Measurements from ENCODE around the gene TMED4.

The TMED4 gene

DNA sequence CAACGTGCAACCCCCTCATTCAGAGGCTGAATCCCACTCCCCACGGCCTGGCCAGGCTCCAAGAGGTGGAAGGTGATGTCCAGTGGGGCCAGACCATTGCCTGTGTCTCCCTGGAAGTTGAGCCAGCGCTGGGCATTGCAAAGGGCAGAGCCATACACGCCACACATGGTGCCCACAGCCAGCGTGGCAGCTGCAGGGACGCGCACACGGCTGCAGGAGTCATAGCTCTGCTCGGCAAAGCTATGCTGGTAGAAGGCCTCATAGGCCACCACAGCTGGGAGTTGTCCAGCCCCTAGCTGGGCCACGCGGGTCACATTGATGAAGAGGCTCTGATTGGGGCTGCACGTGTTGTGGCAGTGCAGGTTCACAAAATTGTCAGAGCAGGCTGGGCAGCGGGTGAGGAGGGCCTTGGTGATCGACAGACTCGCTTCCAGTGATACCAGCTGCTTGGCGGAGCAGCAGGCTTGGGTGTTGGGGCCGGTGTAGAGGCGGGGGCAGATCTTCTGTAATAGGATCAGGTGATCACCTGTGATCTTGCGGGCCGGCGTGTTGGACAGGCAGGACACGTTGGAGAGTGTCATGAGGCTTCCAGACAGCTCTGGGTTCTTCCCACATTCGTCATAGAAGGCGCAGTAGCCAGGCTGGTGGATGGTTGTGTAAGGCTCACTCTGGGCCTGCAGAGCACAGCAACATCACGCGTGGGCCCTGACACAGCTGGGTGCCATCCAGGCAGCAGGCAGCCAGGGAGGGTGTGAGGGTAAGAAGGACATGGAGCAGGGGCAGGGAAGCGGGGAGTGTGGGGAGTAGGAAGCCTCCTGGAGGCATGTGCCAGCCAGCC is 42.1 kb downstream of the TMED4 start:
- DNase-seq = no peak

DNA sequence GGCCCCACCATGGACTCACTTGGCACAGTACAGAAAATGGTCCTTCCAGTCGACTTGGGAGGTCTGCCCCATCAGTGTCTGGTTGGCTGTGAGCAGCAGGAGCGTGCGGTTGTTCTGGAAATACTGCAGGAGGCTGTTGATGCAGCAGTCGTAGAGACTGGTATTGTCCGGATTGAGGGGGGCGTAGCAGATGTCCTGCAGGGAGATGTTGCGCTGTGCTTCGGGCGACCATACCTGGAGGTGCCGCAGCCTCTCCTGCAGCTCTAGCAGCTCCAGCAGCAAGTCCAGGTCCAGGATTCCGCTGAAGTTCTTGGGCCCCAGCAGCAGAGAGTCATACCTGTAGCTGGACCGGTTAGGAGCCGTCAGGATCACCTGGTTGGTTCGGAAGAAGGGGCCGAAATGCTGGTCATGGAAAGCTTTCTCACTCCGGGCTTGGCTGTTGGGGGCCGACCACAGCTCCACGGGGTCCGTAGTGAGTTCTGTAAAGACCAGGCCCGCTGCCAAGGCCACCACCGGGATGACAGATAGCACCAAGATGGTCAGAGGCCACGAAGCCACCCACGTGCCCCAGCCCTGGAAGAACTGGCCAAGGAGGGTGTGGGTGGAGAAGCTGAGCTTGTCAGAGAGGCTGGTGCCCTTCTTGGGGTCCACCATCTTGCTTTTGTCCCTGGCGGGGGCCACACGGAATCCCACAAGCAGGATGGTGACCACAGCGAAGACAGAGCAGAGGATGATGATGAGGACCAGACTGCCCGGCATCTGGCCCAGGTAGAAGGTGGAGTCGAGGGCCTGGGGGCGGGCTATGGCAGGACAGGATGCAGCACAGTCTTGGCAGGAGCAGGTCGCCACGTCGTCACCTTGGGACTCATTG is 43.0 kb downstream of the TMED4 start:
- DNase-seq = no peak

GRCh38 chr7:44538093-44538797 is 43.8 kb downstream of the TMED4 start:
- no peak for DNase-seq

- DNase-seq = no peak
Measured at GRCh38 chr7:44537442-44537841, 44.6 kb downstream of the TMED4 start.

GRCh38 chr7:44536090-44536489 is 45.9 kb downstream of the TMED4 start:
- no peak for DNase-seq

DNA sequence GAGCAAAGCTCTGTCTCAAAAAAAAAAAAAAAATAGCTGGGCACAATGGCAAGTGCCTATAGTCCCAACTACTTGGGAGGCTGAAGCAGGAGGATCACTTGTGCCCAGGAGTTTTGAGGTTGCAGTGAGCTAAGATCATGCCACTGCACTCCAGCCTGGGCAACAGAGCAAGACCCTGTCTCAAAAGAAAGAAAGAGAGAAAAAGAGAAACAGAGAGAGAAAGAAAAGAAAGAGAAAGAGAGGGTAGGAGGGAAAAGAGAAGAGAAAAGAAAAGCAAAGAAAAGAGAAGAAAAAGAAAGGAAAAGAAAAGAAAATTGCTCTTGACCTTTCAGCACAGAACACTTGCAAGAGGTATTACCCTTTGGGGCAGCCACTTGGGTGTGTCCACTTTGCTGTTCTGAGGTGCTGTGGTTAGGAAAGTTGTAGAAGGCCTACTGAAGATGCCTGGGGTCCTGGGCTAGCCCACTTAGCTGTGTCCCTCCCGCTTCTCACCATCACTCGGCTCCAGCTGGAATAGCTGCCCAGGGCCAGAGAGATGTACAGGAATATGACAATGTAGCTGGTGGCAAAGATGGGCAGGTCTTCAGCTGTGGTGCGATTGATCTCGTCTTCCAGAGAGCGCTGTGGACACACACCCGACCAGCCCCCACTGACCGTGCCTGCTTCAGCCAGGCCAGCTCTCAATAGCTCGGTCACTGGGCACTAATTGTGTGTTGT is 46.5 kb downstream of the TMED4 start:
- no peak for DNase-seq

DNA sequence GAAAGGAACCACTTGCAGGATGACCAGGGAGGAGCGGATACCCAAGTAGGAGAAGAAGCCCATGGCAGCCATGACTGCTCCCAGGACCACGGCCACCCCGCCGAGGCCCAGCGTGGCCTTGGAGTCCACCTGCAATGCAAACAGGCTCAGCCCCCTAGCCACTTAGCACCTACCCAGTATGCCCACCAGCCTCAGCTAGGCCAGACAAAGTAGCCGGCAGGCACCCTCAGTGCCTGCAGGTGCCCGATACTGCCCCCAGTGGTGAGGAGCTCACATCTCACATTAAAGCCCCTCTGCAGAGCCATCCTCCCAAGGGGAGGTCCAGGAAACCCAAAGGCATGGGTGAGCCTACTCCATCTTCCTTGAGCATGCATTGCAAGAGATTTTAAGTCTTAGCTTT is 47.5 kb downstream of the TMED4 start:
- DNase-seq = peak; percentile 4

DNA sequence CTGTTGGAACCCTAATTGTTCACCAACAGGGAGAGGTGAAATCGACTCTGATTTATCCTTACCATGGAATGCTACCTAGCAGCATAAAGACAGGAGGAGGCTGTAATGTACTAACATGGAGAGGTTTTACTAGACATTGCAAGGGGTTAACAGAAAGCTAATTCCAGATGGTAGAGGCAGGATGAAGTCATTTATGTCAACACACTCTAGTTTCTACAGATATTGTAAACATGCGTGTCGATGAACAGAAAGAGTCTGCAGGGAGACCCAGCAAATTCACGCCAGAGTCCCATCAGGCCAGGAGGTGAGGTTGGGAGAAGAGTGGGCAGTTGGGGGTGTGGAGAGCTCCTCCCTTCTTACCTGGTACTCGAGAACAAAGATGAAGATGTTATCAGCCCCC is 47.9 kb downstream of the TMED4 start:
- DNase-seq = peak; percentile 13

DNA sequence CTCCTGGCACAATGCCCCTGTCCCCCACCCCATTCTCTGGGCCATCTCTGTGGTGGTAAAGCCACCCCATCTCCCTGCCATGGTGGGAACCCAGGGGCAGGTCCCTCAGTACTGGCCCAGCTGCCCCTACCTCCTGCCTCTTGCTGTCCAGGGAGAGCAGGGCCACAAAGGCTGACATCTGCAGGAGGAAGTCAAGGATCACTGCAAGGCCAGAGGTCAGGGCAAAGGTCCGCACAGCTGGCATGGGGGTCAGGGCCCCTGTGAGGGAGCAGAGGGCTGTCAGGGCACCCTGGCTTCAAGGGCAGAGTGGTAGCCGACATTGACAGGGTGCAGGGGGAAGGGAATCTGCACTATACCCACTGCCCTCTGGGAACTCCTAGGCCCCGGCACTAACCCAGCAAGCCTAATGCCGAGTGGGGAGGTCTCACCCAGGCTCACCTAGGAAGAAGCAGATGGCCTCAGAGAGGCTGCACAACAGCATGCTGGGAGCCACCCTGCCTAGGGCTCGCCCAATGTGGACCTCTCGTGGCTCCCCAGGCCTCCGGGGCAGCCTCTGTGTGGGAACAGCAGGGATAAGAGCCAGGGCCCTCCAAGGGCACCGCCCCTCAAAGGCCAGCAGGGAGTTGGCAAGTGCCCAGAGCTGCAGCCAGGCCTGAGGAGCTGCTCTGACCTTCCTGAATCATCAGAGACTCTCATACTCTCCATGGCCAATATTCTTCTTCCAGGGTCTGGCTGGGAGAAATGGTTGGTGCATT is 48.6 kb downstream of the TMED4 start:
- DNase-seq = no peak

GRCh38 chr7:44531421-44532380 is 50.3 kb downstream of the TMED4 start:
- DNase-seq = no peak

GRCh38 chr7:44530990-44531389 is 51.0 kb downstream of the TMED4 start:
- DNase-seq = no peak
